H54 (cell line): Measurements from ENCODE around the gene FGFBP1.

Experiments used
- DNase-seq: peaks from one replicate; pipeline ENCODE4 v3.0.0; 2011; ENCODE audit warnings: low spot score, mixed read lengths; ENCODE audit not compliant: insufficient read length
- FAIRE-seq: peaks from 3 replicates; lab custom pipeline; 2011; peaks lifted over from hg19 to GRCh38; lab: Jason Lieb, UNC
- POLR2A ChIP-seq: IDR thresholded peaks from 2 replicates; pipeline ENCODE4 v1.6.1; 2011; ENCODE audit warnings: low read depth, mild to moderate bottlenecking, low read length

Gene FGFBP1

GRCh38 chr4:15938640-15939039 lies at the start of gene FGFBP1:
Gene FGFBP1, minus strand, starts transcription at chr4:15938740. Its CDS starts 2,108 bp downstream, at chr4:15936632.
- no peak for FAIRE-seq
- no peak for TF ChIP-seq POLR2A

DNA sequence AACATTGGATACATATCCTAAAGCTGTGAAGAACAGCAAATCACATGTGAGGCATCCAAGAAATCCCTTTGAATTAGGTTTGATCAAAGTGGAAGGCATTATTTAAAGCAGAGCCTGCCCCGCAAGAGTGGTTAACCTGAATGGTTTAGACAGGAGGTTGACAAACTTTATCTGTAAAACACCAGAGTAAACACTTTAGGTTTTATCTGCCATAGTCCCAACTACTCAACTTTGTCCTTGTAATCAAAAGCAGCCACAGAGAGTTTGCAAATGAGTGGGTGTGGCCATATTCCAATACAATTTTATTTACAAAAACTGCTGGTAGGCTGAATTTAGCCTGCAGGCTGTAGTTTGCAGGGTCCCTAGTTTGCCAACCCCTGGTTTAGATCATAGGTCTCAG lies 49.7 kb upstream of the FGFBP1 start:
- DNase-seq = no peak
- TF ChIP-seq POLR2A = no peak
- FAIRE-seq = no peak

More at GRCh38 chr4:15938640-15939039, at the start of gene FGFBP1:
- DNase-seq = no peak

DNA sequence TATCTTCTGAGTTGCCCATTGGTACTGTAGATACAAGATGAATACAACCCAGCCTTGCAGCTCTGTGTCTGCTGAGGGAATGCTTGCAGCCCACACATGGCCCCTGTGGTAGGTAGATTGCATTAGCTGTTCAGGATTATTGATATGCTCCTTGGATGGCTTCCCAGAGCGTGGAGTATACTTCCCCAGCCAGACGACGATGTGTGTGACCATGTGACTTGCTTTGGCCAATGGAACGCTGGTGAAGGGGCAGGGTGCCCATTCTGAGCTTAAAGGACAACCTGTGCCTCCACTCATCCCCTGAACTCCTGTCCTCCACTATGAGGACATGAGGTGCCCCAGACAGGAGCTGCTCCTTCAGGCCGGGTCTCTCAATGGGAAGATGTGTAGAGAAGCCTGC lies 48.4 kb upstream of the FGFBP1 start:
- FAIRE-seq (no peak), DNase-seq (no peak)
- TF ChIP-seq POLR2A = no peak

DNA sequence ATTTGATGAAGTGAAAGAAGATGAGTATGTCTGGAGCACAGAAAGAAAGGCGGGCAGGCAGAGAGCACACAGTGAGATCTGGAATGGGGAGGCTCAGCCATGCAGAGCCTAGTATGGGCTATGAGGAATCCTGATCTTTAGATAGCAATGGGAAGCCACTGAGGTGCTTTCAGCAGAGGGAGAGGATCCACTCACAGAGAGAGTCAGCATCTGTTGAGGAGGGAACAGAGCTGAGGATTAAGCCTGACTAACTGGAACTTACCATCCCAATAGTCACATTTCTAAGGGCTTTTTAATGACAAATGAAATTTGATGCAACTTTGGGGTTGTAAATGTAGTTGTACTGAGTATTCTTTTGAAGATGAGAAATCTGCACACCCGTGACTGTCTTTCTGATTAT lies 45.1 kb upstream of the FGFBP1 start:
- TF ChIP-seq POLR2A = no peak

DNA sequence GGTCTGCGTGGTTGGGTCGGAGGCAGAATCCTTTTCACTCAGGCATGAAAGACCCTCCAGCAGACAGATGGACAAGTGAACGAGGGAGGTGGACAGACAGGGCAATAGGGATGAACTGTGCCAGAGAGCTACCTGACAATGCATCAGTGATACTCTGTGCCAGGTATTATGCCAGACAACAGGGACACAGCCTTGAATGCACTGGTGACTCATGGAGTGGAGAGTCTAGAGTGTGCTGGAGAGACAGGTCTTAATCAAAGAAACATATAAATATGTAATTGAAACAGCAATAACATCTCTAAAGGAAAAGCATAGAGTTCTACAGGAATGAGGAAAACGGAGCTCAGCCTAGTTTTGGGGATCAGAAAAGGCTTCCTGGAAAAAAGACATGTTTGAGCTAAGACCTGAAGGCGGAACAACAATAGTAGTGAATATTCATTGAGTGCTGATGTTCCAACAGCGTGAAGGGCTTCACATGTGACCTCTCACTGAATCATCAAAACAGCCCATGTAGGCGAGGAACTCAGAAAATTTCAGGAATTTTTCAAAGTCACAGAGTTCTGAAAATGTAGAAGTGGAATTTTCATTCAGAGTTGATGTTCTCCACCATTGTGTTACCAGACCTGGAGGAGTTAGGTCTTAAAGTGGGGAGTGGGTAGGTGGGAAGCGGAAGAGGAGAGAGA lies 44.4 kb upstream of the FGFBP1 start:
- FAIRE-seq (no peak), DNase-seq (no peak)

More for the DNA sequence above, 45.1 kb upstream of the FGFBP1 start:
- DNase-seq (no peak), FAIRE-seq (no peak)

GRCh38 chr4:15976456-15977447 lies 38.2 kb upstream of the FGFBP1 start:
- DNase-seq = no peak
- FAIRE-seq = no peak
- no peak for TF ChIP-seq POLR2A

More for the DNA sequence above, 44.4 kb upstream of the FGFBP1 start:
- TF ChIP-seq POLR2A = no peak

- DNase-seq (no peak), FAIRE-seq (no peak)
- TF ChIP-seq POLR2A = no peak
These were observed 32.7 kb upstream of the FGFBP1 start for GRCh38 chr4:15971068-15971801.

- DNase-seq (no peak), FAIRE-seq (no peak)
- no peak for TF ChIP-seq POLR2A
These were observed 30.2 kb upstream of the FGFBP1 start for GRCh38 chr4:15968551-15969300.

- FAIRE-seq (no peak), DNase-seq (no peak)
- no peak for TF ChIP-seq POLR2A
These were observed 26.8 kb upstream of the FGFBP1 start for GRCh38 chr4:15965325-15965724.

GRCh38 chr4:15964159-15964558 lies 25.6 kb upstream of the FGFBP1 start:
- no peak for FAIRE-seq
- DNase-seq = no peak
- TF ChIP-seq POLR2A = no peak

DNA sequence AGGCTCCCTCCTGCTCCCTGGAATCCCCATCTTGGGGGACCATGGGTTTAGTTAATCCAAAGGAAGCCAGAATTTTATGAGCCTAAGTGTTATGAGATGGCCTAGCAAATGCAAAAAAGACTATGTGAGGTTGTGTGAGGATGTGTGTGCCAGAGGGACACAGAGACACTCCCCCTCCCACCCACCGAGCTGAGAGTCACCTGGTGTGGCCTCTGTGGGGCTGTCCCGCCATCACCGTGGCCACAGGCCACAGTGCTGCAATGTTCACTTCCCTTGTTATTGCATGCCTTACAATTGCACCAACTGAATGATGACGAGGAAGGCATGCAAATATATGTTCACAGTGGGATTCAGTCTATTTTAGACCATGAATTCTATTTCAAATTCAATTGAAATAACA lies 25.0 kb upstream of the FGFBP1 start:
- no peak for FAIRE-seq
- no peak for TF ChIP-seq POLR2A

DNA sequence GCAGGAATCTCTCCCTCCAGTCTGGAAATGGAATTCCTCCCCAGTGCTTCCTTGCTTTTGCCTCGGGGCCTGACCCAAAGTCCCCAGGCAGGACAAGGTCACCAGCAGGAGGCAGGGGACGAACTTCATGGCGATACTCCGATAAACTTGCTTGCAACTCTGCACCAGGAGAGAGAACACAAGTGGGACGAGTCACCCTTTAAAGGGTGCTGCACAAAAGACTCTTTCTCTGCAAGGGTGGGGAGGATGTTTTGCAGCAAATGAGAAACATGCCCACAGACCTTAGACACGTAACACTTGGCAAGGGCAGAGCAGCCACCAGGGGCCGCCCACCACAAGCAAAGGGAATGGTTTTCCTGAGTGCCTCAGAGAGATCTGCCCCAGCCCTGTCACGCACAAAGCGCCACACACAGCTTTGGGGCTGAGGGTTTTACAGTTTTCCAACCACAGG lies 24.5 kb upstream of the FGFBP1 start, which contains the start of gene FGFBP2:
FGFBP2 (minus strand) TSS at position 175 of the 451 bp plus-strand sequence; CDS start at position 129, 46 bp downstream.
- DNase-seq (no peak), FAIRE-seq (no peak)
- TF ChIP-seq POLR2A = no peak

More for the DNA sequence above, 25.0 kb upstream of the FGFBP1 start:
- no peak for DNase-seq

GRCh38 chr4:15961781-15962510 lies 23.4 kb upstream of the FGFBP1 start:
- no peak for TF ChIP-seq POLR2A
- DNase-seq = no peak
- no peak for FAIRE-seq
